Psoas muscle (tissue), 8 donors: ENCODE data around the gene CIDEC. TPM values are rescaled to one million over a fixed set of nuclear protein-coding genes. Genes with fewer than 3 reads are reported as not detected.

ENCODE experiments used
- ATAC-seq, 4 donors: fragments of 200-7000 bp; cut with Tn5 transposase; one replicate each; pipeline ENCODE4 v1.9.1; 2020; ENCODE audit warnings: moderate library complexity in 3 of 4, mild to moderate bottlenecking in 2 of 4
- DNase-seq, 2 donors: peaks; one replicate each; pipeline ENCODE4 v3.0.0-alpha.2; 2020
- H3K27ac ChIP-seq: fragments of 200-600 bp; one replicate; pipeline ENCODE4 v1.8.0; 2022
- H3K27me3 ChIP-seq, 3 donors: fragments of 200-600 bp in 1 of 3; one replicate each; pipeline versions ENCODE4 v1.6.1 to v1.8.0; 2013 to 2022; ENCODE audit warnings: low read length in 2 of 3, mild to moderate bottlenecking in 2 of 3, moderate library complexity in 1 of 3; ENCODE audit not compliant: insufficient read depth in 3 of 3
- H3K36me3 ChIP-seq, 2 donors: fragments of 200-600 bp in 1 of 2; one replicate each; pipeline versions ENCODE4 v1.6.1 to v1.8.0; 2013 to 2022; ENCODE audit warnings: low read depth in 1 of 2, mild to moderate bottlenecking in 1 of 2, moderate library complexity in 1 of 2; ENCODE audit not compliant: insufficient read depth in 1 of 2
- H3K4me1 ChIP-seq: fragments of 200-600 bp; one replicate; pipeline ENCODE4 v1.8.0; 2022
- H3K4me3 ChIP-seq: fragments of 200-600 bp; one replicate; pipeline ENCODE4 v1.8.0; 2022; ENCODE audit warnings: mild to moderate bottlenecking
- H3K9me3 ChIP-seq: fragments of 200-600 bp; one replicate; pipeline ENCODE4 v1.8.0; 2022
- WGBS, 3 donors: extraction: QIAGEN DNeasy Blood & Tissue Kit; methylation state at CpG; one replicate each; pipeline versions ENCODE4 v1.1.6 to v1.1.7; 2013; 5-methylcytosine and 5-hydroxymethylcytosine counted together
- intact Hi-C, 2 donors: fragments of 100-400 bp; cut with DNase I; formaldehyde crosslinking; loops; one replicate each; pipeline versions ENCODE4 v1.11.0 to v1.14.2; 2022
- polyA plus RNA-seq, 3 donors: library from polyadenylated mRNA; stranded (reverse); fragments of 200-250 nt; gene quantifications; one replicate each; pipeline ENCODE4 v1.2.3, GENCODE V29; 2013
- total RNA-seq, 4 donors: library from RNA; stranded (reverse); fragmentation: NEBNext Ultra II Directional in 2 of 4; extraction: Animal tissue kit (Norgen Biotek cat#: 25700) in 2 of 4; gene quantifications; one replicate each; pipeline versions ENCODE4 v1.2.1 to v1.2.4, GENCODE V29; 2021 to 2023
- TF ChIP-seq, protein P1 (sequence below): fragments of 200-600 bp; IDR thresholded peaks from one replicate; pipeline ENCODE4 v1.8.0; 2022; ENCODE audit warnings: antibody characterized with exemption
- donor health status: healthy with polysubstance abuse.
- donor health status: DM: no; HTN: no; CAD: no; lungs with moderate emphysema.
- donor health status: Bipolar disorder and iron deficiency.
- donor health status: healthy.
- donor health status: DM: yes; HTN: yes; CAD: no.
- donor health status: DM: no; HTN: no; CAD: no.
- donor health status: DM: no; HTN: no; CAD: no.
- donor health status: DM: yes; HTN: yes; CAD: no.

The CIDEC gene
- total and polyA plus RNA-seq, 7 donors: 0.75 to 15.0 (median 3.3) TPM

DNA sequence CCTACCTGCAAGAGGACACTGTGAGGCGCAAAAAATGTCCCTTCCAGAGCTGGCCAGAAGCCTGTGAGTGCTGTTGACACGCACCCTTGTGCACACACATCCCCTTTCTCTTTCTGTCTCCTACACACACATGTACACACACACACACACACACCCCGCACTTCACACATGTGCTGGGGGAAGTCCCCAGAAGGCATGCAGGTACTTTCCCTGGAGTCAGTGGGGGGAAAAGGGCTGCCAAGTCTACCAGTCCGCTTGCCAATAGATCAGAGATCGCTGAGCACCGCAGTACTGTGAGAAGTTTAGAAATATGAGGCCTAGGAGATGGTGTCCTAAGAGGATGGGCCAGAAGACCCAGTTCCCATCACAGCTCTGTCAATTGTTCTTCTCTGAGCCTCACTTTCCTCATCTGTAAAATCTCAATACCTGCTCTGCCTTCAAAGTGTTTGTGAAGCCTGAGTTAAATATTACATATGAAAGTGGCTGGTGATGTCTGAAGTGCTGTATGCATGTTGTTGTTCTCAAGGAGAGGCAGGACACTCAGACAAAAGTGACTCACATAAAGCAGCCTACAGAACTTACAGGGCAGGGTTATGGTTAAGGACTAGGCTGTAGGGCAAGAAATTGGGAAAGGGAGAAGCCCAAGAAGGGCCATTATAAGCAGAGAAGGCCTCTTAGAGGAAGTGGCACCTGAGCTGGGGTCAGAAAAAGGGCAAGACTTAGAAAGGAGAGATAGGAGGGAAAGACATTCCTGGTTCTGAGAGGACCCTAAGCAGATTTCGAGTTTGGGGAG lies 29.4 kb upstream of the CIDEC start:
- H3K9me3 ChIP-seq: no peaks in the 10 kb centered on the region
- no peak overlapping the region for H3K4me3 ChIP-seq
- DNase-seq: no peak
- no peak overlapping the region for H3K27ac ChIP-seq
- 83 to 85% (median 84%) methylated on average over 7 of the region's 7 CpGs for WGBS, 3 donors
- TF ChIP-seq, protein P1, sequence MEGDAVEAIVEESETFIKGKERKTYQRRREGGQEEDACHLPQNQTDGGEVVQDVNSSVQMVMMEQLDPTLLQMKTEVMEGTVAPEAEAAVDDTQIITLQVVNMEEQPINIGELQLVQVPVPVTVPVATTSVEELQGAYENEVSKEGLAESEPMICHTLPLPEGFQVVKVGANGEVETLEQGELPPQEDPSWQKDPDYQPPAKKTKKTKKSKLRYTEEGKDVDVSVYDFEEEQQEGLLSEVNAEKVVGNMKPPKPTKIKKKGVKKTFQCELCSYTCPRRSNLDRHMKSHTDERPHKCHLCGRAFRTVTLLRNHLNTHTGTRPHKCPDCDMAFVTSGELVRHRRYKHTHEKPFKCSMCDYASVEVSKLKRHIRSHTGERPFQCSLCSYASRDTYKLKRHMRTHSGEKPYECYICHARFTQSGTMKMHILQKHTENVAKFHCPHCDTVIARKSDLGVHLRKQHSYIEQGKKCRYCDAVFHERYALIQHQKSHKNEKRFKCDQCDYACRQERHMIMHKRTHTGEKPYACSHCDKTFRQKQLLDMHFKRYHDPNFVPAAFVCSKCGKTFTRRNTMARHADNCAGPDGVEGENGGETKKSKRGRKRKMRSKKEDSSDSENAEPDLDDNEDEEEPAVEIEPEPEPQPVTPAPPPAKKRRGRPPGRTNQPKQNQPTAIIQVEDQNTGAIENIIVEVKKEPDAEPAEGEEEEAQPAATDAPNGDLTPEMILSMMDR: no peak
- intact Hi-C loops: loop anchor here in 1 of 2 donors (10.0 kb wide), 1 partner anchor 45 kb away; no protein-coding TSS in a partner anchor
- H3K36me3 ChIP-seq: no peaks in the 10 kb centered on the region
- no peaks in the 10 kb centered on the region for H3K27me3 ChIP-seq
- H3K4me1 ChIP-seq: no peaks in the 10 kb centered on the region
- no peak for ATAC-seq

DNA sequence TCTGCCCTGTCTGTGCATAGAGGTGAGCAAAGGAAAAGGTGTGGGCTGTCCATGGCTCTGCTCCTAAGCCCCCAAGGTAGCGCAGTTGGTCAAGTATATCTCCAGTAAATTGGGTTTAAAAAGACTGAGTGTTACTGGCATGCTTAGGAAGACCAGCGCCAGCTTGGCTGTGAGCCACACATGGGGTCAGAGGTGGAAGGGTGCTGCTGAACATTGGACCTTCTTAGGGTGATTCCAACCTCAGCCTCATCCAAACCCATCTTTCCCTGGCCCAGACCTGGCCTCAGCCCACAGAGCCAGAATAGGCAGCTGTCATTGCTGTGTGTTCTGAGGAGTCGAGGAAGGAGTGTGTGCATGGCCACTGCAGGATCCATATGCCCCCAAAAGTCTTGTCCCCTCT lies 28.2 kb upstream of the CIDEC start:
- no peak for ATAC-seq
- Histone ChIP-seq H3K9me3 (no peaks in the 10 kb centered on the region), H3K36me3 (no peaks in the 10 kb centered on the region), H3K27me3 (no peaks in the 10 kb centered on the region), H3K27ac (no peak overlapping the region), H3K4me3 (no peak overlapping the region), H3K4me1 (no peaks in the 10 kb centered on the region)
- WGBS, 3 donors: 76 to 90% (median 80%) methylated on average over 3 of the region's 3 CpGs
- no peak for DNase-seq
- intact Hi-C loops: no loop called here
- TF ChIP-seq, protein P1: no peak

DNA sequence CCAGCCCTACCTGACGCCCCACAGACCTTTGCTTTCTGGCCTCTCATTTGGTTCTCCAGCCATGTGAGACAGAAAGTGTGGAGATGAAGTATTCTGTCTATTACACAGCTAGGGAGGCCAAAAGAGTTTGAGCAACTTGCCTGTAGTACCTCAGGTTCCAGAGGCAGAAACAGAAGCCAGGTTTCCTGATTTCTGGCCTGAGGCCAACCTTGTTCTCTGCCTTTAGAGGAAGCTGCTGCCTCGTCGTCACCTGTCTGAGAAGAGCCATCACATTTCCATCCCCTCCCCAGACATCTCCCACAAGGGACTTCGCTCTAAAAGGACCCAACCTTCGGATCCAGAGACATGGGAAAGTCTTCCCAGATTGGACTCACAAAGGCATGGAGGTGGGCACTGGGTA lies 26.4 kb upstream of the CIDEC start:
- ATAC-seq: no peak
- no peaks in the 10 kb centered on the region for H3K36me3 ChIP-seq
- WGBS, 3 donors: 93 to 97% (median 95%) methylated on average over 5 of the region's 5 CpGs

DNA sequence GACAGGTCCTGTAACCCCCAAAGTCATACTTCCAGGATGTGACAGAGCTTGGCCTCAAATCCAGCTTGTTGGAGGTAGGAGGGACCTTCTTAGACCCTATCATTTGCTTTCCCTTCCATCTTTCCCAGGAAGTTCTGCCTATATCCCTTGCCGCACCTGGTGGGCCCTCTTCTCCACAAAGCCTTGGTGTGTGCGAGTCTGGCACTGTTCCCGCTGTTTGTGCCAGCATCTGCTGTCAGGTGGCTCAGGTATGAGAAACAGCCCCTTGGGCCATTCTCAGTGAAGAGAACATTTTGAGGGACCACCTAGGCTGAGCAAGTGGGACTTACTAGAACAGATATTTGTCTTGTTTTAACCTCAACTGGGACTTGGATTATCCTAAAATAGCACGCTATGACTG lies 23.9 kb upstream of the CIDEC start:
- Histone ChIP-seq H3K4me3 (no peak overlapping the region), H3K27me3 (no peaks in the 10 kb centered on the region), H3K9me3 (no peaks in the 10 kb centered on the region), H3K36me3 (no peaks in the 10 kb centered on the region), H3K4me1 (no peaks in the 10 kb centered on the region), H3K27ac (no peak overlapping the region)
- TF ChIP-seq, protein P1: no peak
- WGBS, 3 donors: 87 to 92% (median 88%) methylated on average over 4 of the region's 4 CpGs
- no peak for ATAC-seq
- intact Hi-C loops: no loop called here
- DNase-seq: no peak

More for the DNA sequence above, 26.4 kb upstream of the CIDEC start:
- TF ChIP-seq, protein P1: no peak
- no peak for DNase-seq
- Histone ChIP-seq H3K9me3 (no peaks in the 10 kb centered on the region), H3K4me1 (no peaks in the 10 kb centered on the region), H3K27me3 (no peaks in the 10 kb centered on the region), H3K27ac (no peak overlapping the region), H3K4me3 (no peak overlapping the region)
- intact Hi-C loops: no loop called here
